Heart right ventricle (tissue), 16 donors: ENCODE data around the gene VIPR1. TPM values are rescaled to one million over a fixed set of nuclear protein-coding genes. Genes with fewer than 3 reads are reported as not detected.

Experiments used
- ATAC-seq, 8 donors: fragments of 200-7000 bp; cut with Tn5 transposase; one replicate each; pipeline ENCODE4 v1.9.1; 2020; ENCODE audit warnings: mild to moderate bottlenecking in 8 of 8, moderate library complexity in 8 of 8, moderate number of reproducible peaks in 1 of 8
- DNase-seq, 2 donors: peaks; one replicate each; pipeline ENCODE4 v3.0.0-alpha.2; 2020
- H3K27ac ChIP-seq, 10 donors: fragments of 200-600 bp; sonication (generic) in 2 of 10; one replicate each; pipeline versions ENCODE4 v1.5.0 to v1.8.0; 2020 to 2022; ENCODE audit warnings: mild to moderate bottlenecking in 3 of 10
- H3K27me3 ChIP-seq, 7 donors: fragments of 200-600 bp; one replicate each; pipeline ENCODE4 v1.8.0; 2021 to 2022; ENCODE audit warnings: mild to moderate bottlenecking in 2 of 7
- H3K36me3 ChIP-seq, 9 donors: fragments of 200-600 bp; sonication (generic) in 1 of 9; one replicate each; pipeline versions ENCODE4 v1.5.0 to v1.8.0; 2020 to 2022; ENCODE audit warnings: mild to moderate bottlenecking in 2 of 9
- H3K4me1 ChIP-seq, 9 donors: fragments of 200-600 bp; sonication (generic) in 1 of 9; one replicate each; pipeline versions ENCODE4 v1.5.0 to v1.8.0; 2020 to 2022; ENCODE audit warnings: mild to moderate bottlenecking in 4 of 9
- H3K4me3 ChIP-seq, 10 donors: fragments of 200-600 bp; sonication (generic) in 2 of 10; one replicate each; pipeline versions ENCODE4 v1.5.0 to v1.8.0; 2020 to 2022; ENCODE audit warnings: mild to moderate bottlenecking in 7 of 10, moderate library complexity in 2 of 10
- H3K9me3 ChIP-seq, 11 donors: fragments of 200-600 bp in 10 of 11; sonication (generic) in 2 of 11; one replicate each; pipeline versions ENCODE4 v1.5.0 to v1.8.0; 2013 to 2022; ENCODE audit warnings: mild to moderate bottlenecking in 2 of 11, control low read depth in 1 of 11, moderate library complexity in 1 of 11
- WGBS, 2 donors: extraction: QIAGEN DNeasy Blood & Tissue Kit; methylation state at CpG; one replicate each; pipeline ENCODE4 v1.1.7; 2013; ENCODE audit warnings: inconsistent platforms in 1 of 2; 5-methylcytosine and 5-hydroxymethylcytosine counted together
- intact Hi-C, 10 donors: fragments of 100-400 bp; cut with DNase I; formaldehyde crosslinking; loops; one replicate each; pipeline versions ENCODE4 v1.11.1 to v1.14.2; 2022
- polyA plus RNA-seq, 2 donors: library from polyadenylated mRNA; stranded (reverse); fragments of 200-250 nt; gene quantifications; one replicate each; pipeline ENCODE4 v1.2.3, GENCODE V29; 2013
- total RNA-seq, 10 donors: library from RNA; stranded (reverse); fragmentation: NEBNext Ultra II Directional in 3 of 10; extraction: Animal tissue kit (Norgen Biotek cat#: 25700) in 3 of 10; gene quantifications; one replicate each; pipeline versions ENCODE4 v1.2.1 to v1.2.4, GENCODE V29; 2021 to 2023
- TF ChIP-seq, protein P1 (sequence below), 9 donors: fragments of 200-600 bp; sonication (generic) in 2 of 9; IDR thresholded peaks; one replicate each; pipeline versions ENCODE4 v1.5.0 to v1.8.0; 2021 to 2022; ENCODE audit warnings: antibody characterized with exemption in 9 of 9, mild to moderate bottlenecking in 5 of 9, moderate library complexity in 1 of 9
- donor health status: Arrhythmogenic right ventricular cardiomyopathy.
- donor health status: ischemic (EF 13 %, LVEDD 7.1; RV severe dilation, severe dysfunction).
- donor health status: healthy with polysubstance abuse.
- donor health status: DM: no; HTN: yes; CAD: no.
- donor health status: DM: no; HTN: no; CAD: no.
- donor health status: ischemic (EF 25% LVEDD 6.9; RV normal size, moderate dysfunction).
- donor health status: ischemic (EF 25% LVEDD 5.7; RV mildly dilated, moderate dysfunction).
- donor health status: healthy.
- donor health status: DM: yes; HTN: yes; CAD: no.
- donor health status: Ischemic cardiomyopathy.
- donor health status: ischemic (EF 35%, LVEDD 5.7; RV mildly dilated, moderate dysfunction).
- donor health status: nonischemic (EF 11% LVEDD 7.7; RV severe dilation, severe dysfunction).
- donor health status: DM: yes; HTN: yes; CAD: no.
- donor health status: PGD.
- donor health status: ischemic (EF 29% LVEDD 5.4; RV normal size, mild dysfunction).
- donor health status: nonischemic (EF 23%, LVEDD 6.1; RV moderate dilation, normal function).

The VIPR1 gene
- total and polyA plus RNA-seq, 12 donors = 0.76 to 8.3 (median 1.9) TPM

DNA sequence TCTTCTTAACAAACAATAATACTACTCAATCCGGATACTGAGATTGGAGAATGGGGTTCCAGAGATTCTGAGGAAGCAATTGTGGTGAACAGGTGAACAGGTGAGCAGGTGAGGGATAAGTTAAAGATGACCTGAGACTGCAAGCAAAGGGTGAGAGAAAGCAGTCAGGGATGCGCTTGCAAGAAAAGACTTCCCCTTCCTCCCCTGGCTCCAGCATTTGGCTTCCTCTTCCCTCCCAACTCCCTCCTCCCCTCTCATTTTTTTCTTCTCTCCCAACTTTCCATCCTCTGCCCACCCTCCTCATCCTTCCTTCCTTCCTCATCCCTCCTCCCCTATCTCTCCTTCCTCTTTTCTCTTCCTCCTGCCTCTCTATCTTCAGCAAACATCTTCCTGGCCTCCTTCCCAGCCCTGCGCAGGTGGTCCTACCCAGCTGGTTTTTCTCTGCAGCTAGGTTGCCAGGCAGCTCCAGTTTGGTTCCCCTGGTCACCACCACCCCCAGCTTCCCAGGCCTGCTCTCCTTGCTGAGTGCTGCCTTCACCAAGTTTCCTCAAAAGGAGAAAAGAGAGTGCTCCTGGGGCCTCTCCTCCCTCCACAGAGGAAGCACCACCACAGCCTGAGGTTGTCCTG, 10.4 kb upstream of the VIPR1 start:
- Histone ChIP-seq H3K27ac (peak overlapping the region in 1 of 10 donors; percentile 70), H3K4me3 (no peak overlapping the region)
- ATAC-seq = peak in 3 of 8 donors; percentile 16 to 40 (median 21)

DNA sequence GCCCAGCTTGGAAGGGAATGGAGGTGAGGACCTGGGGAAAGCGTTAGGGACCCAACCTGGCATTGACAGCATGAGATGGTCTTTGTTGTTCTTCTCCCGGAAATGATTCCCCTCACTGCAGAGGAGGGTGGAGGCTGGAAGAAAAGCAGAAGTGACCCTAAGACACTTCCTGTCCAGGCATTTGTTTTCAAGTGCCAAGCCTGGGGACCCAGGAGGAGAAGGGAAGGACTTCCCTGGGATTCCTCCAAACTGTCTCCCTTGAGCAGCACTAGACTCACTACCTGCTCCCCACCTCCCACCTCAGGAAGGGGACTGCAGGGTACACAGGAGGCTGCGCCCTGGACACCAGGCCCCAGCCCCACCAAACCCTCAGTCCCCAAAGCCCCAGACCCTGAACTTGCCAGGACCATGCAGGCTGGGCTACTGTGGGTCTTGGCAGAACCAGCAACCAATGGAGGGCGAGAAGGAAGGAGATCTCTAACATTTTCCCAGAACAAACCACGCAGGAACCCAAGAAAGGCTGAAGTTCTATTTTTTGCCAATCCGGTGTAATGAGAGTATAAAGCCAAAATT, 9.8 kb upstream of the VIPR1 start:
- Histone ChIP-seq H3K27ac (peak overlapping the region in 3 of 10 donors; percentile 2 to 70 (median 9)), H3K4me1 (peaks cover 0 to 41% (median 11%) of the 10 kb centered on the region in 9 donors), H3K4me3 (no peak overlapping the region), H3K27me3 (peaks cover 0 to 2% (median 0%) of the 10 kb centered on the region in 7 donors), H3K9me3 (no peaks in the 10 kb centered on the region), H3K36me3 (no peaks in the 10 kb centered on the region)
- TF ChIP-seq, protein P1, sequence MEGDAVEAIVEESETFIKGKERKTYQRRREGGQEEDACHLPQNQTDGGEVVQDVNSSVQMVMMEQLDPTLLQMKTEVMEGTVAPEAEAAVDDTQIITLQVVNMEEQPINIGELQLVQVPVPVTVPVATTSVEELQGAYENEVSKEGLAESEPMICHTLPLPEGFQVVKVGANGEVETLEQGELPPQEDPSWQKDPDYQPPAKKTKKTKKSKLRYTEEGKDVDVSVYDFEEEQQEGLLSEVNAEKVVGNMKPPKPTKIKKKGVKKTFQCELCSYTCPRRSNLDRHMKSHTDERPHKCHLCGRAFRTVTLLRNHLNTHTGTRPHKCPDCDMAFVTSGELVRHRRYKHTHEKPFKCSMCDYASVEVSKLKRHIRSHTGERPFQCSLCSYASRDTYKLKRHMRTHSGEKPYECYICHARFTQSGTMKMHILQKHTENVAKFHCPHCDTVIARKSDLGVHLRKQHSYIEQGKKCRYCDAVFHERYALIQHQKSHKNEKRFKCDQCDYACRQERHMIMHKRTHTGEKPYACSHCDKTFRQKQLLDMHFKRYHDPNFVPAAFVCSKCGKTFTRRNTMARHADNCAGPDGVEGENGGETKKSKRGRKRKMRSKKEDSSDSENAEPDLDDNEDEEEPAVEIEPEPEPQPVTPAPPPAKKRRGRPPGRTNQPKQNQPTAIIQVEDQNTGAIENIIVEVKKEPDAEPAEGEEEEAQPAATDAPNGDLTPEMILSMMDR (IDR thresholded peaks at IDR 0.05) = no peak
- WGBS, 2 donors = 74 to 85% methylated on average over 6 of the region's 6 CpGs
- no peak for DNase-seq
- intact Hi-C loops = no loop called here
- peak in 3 of 8 donors; percentile 22 to 43 (median 29) for ATAC-seq

More for the DNA sequence above, 10.4 kb upstream of the VIPR1 start:
- Histone ChIP-seq H3K36me3 (no peaks in the 10 kb centered on the region), H3K4me1 (peaks cover 0 to 41% (median 11%) of the 10 kb centered on the region in 9 donors), H3K9me3 (no peaks in the 10 kb centered on the region), H3K27me3 (no peaks in the 10 kb centered on the region)
- TF ChIP-seq, protein P1 (IDR thresholded peaks at IDR 0.05) = no peak
- intact Hi-C loops = no loop called here
- DNase-seq = no peak
- WGBS, 2 donors = 71 to 85% methylated on average over 3 of the region's 3 CpGs

DNA sequence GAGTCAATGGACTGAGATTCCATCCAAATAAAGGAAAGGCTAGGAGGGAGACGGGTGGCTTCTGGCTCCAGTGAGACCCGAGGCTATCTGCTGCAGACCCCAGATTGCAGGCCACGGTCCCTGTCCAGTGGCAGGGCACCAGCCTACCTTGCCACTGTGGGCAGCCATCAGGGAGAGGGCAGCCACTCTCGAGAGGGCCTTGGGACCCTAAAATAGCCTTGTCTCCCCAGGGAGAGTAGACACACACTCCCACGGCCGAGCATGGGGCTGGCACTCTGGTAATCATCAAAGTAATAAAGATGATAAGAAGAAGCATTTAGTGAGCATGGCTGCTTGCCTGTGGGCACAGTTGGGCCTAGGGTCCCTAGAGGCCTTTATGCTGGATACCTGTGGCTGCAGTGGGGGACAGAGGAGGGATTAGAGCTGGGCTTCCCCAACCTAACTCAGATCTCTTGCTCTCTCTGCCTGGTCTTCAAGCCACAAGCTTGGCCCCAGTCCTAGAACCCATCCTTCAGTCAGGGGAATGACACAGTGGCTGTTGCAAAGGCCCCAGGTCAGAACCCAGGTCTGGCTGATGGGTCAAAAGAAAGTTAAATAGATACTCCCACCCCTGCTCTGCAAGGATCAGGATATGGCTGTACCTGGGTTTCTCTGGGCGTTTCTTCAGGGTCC, 9.2 kb upstream of the VIPR1 start:
- no peaks in the 10 kb centered on the region for H3K9me3 ChIP-seq
- ATAC-seq (no peak), DNase-seq (no peak)
- H3K27me3 ChIP-seq = peaks cover 0 to 2% (median 0%) of the 10 kb centered on the region in 7 donors
- H3K27ac ChIP-seq = peak overlapping the region in 3 of 10 donors; percentile 9 to 70 (median 31)
- no peaks in the 10 kb centered on the region for H3K36me3 ChIP-seq
- intact Hi-C loops = no loop called here
- no peak overlapping the region for H3K4me3 ChIP-seq
- WGBS, 2 donors = 68 to 69% methylated on average over 7 of the region's 7 CpGs
- TF ChIP-seq, protein P1 (IDR thresholded peaks at IDR 0.05) = no peak
- H3K4me1 ChIP-seq = peaks cover 0 to 41% (median 11%) of the 10 kb centered on the region in 9 donors

DNA sequence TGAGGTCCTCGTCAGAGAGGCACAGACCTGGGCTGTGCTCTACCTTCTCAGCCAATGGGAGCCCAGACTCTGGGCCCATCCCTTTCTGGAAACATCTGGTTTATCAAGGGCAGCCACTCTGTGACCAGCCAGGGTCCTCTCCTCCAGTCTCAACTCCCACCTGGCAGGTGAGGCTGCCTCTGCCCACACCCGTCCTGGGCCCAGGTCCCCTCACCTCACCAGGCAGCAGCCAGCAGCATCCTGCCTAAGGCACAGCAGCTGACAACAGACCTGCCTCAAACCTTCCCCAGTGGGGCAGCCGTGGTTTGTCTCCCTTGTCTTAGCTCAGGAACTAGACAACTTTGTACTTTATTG, 8.7 kb upstream of the VIPR1 start:
- Histone ChIP-seq H3K27ac (peak overlapping the region in 1 of 10 donors; percentile 31), H3K4me3 (no peak overlapping the region), H3K9me3 (no peaks in the 10 kb centered on the region), H3K36me3 (no peaks in the 10 kb centered on the region), H3K27me3 (peaks cover 0 to 2% (median 0%) of the 10 kb centered on the region in 7 donors), H3K4me1 (peaks cover 0 to 41% (median 11%) of the 10 kb centered on the region in 9 donors)
- WGBS, 2 donors = 93 to 96% methylated on average over 3 of the region's 3 CpGs
- DNase-seq (no peak), ATAC-seq (no peak)
- intact Hi-C loops = no loop called here
- TF ChIP-seq, protein P1 (IDR thresholded peaks at IDR 0.05) = no peak
